Choroid plexus epithelial cell (primary cell): ENCODE results near the gene CES2.

Experiments used
- DNase-seq: peaks from one replicate; pipeline ENCODE4 v3.0.0-alpha.2; 2010; ENCODE audit warnings: low read depth
- H3K4me3 ChIP-seq: 2 replicates; pipeline ENCODE4 v1.5.1; 2011; ENCODE audit warnings: low read depth, mild to moderate bottlenecking, control low read depth, low read length, moderate library complexity
- TF ChIP-seq, protein P1 (sequence below): conservative IDR thresholded peaks from 2 replicates; pipeline ENCODE4 v1.5.1; 2011; ENCODE audit warnings: low read depth, mild to moderate bottlenecking, control low read depth, inconsistent platforms, low read length, moderate library complexity

CES2 gene

GRCh38 chr16:66936462-66936861 lies 1.1 kb downstream of the CES2 start:
- H3K4me3 ChIP-seq, result no peak overlapping the region
- no peak for DNase-seq
- TF ChIP-seq, protein P1, sequence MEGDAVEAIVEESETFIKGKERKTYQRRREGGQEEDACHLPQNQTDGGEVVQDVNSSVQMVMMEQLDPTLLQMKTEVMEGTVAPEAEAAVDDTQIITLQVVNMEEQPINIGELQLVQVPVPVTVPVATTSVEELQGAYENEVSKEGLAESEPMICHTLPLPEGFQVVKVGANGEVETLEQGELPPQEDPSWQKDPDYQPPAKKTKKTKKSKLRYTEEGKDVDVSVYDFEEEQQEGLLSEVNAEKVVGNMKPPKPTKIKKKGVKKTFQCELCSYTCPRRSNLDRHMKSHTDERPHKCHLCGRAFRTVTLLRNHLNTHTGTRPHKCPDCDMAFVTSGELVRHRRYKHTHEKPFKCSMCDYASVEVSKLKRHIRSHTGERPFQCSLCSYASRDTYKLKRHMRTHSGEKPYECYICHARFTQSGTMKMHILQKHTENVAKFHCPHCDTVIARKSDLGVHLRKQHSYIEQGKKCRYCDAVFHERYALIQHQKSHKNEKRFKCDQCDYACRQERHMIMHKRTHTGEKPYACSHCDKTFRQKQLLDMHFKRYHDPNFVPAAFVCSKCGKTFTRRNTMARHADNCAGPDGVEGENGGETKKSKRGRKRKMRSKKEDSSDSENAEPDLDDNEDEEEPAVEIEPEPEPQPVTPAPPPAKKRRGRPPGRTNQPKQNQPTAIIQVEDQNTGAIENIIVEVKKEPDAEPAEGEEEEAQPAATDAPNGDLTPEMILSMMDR, result no peak

DNA sequence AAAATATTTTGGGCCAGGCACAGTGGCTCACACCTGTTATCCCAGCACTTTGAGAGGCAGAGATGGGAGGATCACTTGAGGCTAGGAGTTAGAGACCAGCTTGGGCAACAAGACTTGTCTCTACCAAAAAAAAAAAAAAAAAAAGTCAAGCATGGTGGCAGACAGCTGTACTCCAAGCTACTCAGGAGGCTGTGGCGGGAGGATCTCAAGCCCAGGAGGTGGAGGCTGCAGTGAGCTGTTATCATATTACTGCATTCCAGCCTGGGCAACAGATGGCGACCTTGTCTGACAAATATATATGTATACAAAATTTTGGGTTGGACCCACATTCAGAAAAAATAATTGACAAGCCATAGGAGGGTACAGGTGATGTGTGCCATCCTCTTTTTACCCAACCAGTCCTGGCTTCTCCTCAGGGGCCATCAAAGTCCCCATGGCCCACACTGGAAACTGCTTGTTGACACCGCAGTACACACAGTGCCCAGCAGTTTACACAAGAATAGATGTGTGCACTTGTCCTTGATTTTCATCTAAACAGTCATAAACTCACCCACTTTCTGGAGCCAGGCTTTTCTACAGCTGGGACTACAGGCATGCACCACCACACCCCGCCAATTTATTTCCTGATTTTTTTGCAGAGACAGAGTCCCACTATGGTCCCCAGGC lies 1.7 kb downstream of the CES2 start:
- no peak for DNase-seq
- TF ChIP-seq, protein P1, result no peak
- no peak overlapping the region for H3K4me3 ChIP-seq

GRCh38 chr16:66937725-66938337 lies 2.5 kb downstream of the CES2 start:
- DNase-seq, result no peak
- H3K4me3 ChIP-seq, result no peak overlapping the region
- TF ChIP-seq, protein P1, result no peak

DNA sequence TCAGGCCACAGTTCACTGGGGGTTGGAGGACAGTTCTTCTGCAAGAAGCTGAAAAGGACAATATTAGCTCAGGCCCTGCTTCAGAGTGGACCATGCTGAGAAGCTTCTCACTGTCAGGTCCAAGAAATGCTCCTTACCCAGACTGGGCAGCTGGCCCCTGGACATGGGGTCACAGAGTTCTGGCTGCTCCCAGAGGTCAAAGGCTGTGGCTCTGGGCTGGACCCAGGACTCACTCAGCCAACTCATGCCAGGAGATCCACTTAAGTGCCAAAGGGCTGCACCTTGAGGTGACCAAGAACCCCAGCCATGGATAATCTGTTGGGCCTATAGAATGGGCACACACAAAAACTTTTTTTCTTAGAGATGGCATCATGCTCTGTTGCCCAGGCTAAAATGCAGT lies 4.0 kb downstream of the CES2 start:
- no peak for DNase-seq
- TF ChIP-seq, protein P1, result no peak
- no peak overlapping the region for H3K4me3 ChIP-seq

GRCh38 chr16:66940236-66940635 lies 4.9 kb downstream of the CES2 start:
- no peak for DNase-seq
- H3K4me3 ChIP-seq, result no peak overlapping the region
- TF ChIP-seq, protein P1, result no peak

DNA sequence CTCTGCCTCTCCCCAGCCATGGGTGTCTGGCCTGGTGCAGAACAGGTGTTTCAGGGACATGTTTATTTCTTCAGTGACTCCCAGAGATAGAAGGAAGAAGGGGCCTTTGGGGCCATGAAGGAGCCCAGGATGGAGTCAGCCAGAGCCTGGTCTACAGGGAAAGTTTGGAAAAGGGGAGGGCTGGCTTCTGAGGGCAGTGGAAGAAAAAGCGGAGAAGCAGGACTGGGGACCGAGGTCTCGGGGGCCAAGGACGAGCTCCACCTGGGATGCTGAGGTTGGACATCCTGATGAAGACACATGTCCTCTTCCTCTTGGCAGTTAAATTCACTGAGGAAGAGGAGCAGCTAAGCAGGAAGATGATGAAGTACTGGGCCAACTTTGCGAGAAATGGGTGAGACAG lies 7.7 kb downstream of the CES2 start:
- TF ChIP-seq, protein P1, result no peak
- no peak for DNase-seq
- no peak overlapping the region for H3K4me3 ChIP-seq
